ENCODE measurements around the gene KRT74.

Gene KRT74

GRCh38 chr12:52525661-52526499 lies 47.8 kb downstream of the KRT74 start:
- Histone ChIP-seq H3K36me3 (ENCODE audit: control insufficient read depth in 1 of 2, insufficient read depth in 2 of 2, low read length in 2 of 2) (no peaks in the 10 kb centered on the region), H3K4me1 (ENCODE audit: control insufficient read depth in 1 of 2, insufficient read depth in 2 of 2, low read length in 2 of 2) (peaks cover 6 to 9% of the 10 kb centered on the region in 2 donors), H3K9me3 (ENCODE audit: control insufficient read depth in 1 of 2, low read length in 2 of 2) (no peaks in the 10 kb centered on the region), H3K27ac (ENCODE audit: low read length) (no peak overlapping the region), H3K4me3 (ENCODE audit: low read depth in 1 of 2, low read length in 2 of 2) (no peak overlapping the region), H3K27me3 (ENCODE audit: low read depth, low read length) (no peaks in the 10 kb centered on the region)

GRCh38 chr12:52524898-52525591 lies 48.6 kb downstream of the KRT74 start:
- H3K9me3 ChIP-seq (ENCODE audit: control insufficient read depth in 1 of 2, low read length in 2 of 2): no peaks in the 10 kb centered on the region
- no peaks in the 10 kb centered on the region for H3K27me3 ChIP-seq (ENCODE audit: low read depth, low read length)
- H3K27ac ChIP-seq (ENCODE audit: low read length): no peak overlapping the region
- H3K4me3 ChIP-seq (ENCODE audit: low read depth in 1 of 2, low read length in 2 of 2): no peak overlapping the region
- H3K4me1 ChIP-seq (ENCODE audit: control insufficient read depth in 1 of 2, insufficient read depth in 2 of 2, low read length in 2 of 2): peaks cover 6 to 9% of the 10 kb centered on the region in 2 donors
- H3K36me3 ChIP-seq (ENCODE audit: control insufficient read depth in 1 of 2, insufficient read depth in 2 of 2, low read length in 2 of 2): no peaks in the 10 kb centered on the region

GRCh38 chr12:52524241-52524897 lies 49.3 kb downstream of the KRT74 start:
- no peak overlapping the region for H3K27ac ChIP-seq (ENCODE audit: low read length)
- H3K4me3 ChIP-seq (ENCODE audit: low read depth in 1 of 2, low read length in 2 of 2): no peak overlapping the region
- H3K9me3 ChIP-seq (ENCODE audit: control insufficient read depth in 1 of 2, low read length in 2 of 2): no peaks in the 10 kb centered on the region
- peaks cover 6 to 9% of the 10 kb centered on the region in 2 donors for H3K4me1 ChIP-seq (ENCODE audit: control insufficient read depth in 1 of 2, insufficient read depth in 2 of 2, low read length in 2 of 2)
- no peaks in the 10 kb centered on the region for H3K27me3 ChIP-seq (ENCODE audit: low read depth, low read length)
- no peaks in the 10 kb centered on the region for H3K36me3 ChIP-seq (ENCODE audit: control insufficient read depth in 1 of 2, insufficient read depth in 2 of 2, low read length in 2 of 2)

DNA sequence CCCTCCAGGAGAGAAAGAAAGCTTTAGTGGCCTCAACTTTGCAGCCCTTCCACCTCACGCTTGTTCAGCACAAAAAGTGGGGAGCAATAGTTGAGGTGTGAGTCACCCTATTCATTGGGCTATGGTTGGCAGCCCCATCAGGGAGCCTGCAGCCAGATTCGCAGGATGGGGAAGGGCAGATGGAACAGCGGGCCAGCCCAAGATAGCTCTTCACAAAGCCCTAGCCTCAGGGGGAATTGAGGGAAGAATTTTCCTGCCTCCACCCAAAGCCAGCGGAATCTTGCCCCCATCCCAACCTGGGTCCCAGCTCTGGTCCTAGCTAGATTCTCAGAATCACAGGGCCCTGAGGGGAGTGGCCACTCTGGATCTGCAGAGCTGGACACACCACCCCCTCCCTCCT lies 49.8 kb downstream of the KRT74 start:
- no peaks in the 10 kb centered on the region for H3K36me3 ChIP-seq (ENCODE audit: control insufficient read depth in 1 of 2, insufficient read depth in 2 of 2, low read length in 2 of 2)
- no peaks in the 10 kb centered on the region for H3K27me3 ChIP-seq (ENCODE audit: low read depth, low read length)
- H3K27ac ChIP-seq (ENCODE audit: low read length): no peak overlapping the region
- no peak overlapping the region for H3K4me3 ChIP-seq (ENCODE audit: low read depth in 1 of 2, low read length in 2 of 2)
- H3K4me1 ChIP-seq (ENCODE audit: control insufficient read depth in 1 of 2, insufficient read depth in 2 of 2, low read length in 2 of 2): peaks cover 6 to 9% of the 10 kb centered on the region in 2 donors
- H3K9me3 ChIP-seq (ENCODE audit: control insufficient read depth in 1 of 2, low read length in 2 of 2): no peaks in the 10 kb centered on the region

GRCh38 chr12:52522346-52523011 lies 51.2 kb downstream of the KRT74 start:
- Histone ChIP-seq H3K9me3 (ENCODE audit: control insufficient read depth in 1 of 2, low read length in 2 of 2) (no peaks in the 10 kb centered on the region), H3K27ac (ENCODE audit: low read length) (no peak overlapping the region), H3K36me3 (ENCODE audit: control insufficient read depth in 1 of 2, insufficient read depth in 2 of 2, low read length in 2 of 2) (no peaks in the 10 kb centered on the region), H3K4me1 (ENCODE audit: control insufficient read depth in 1 of 2, insufficient read depth in 2 of 2, low read length in 2 of 2) (peaks cover 6 to 9% of the 10 kb centered on the region in 2 donors), H3K4me3 (ENCODE audit: low read depth in 1 of 2, low read length in 2 of 2) (no peak overlapping the region), H3K27me3 (ENCODE audit: low read depth, low read length) (no peaks in the 10 kb centered on the region)

GRCh38 chr12:52521568-52522266 lies 51.9 kb downstream of the KRT74 start:
- H3K4me3 ChIP-seq (ENCODE audit: low read depth in 1 of 2, low read length in 2 of 2): no peak overlapping the region
- H3K4me1 ChIP-seq (ENCODE audit: control insufficient read depth in 1 of 2, insufficient read depth in 2 of 2, low read length in 2 of 2): peaks cover 6 to 9% of the 10 kb centered on the region in 2 donors
- H3K27me3 ChIP-seq (ENCODE audit: low read depth, low read length): no peaks in the 10 kb centered on the region
- H3K9me3 ChIP-seq (ENCODE audit: control insufficient read depth in 1 of 2, low read length in 2 of 2): no peaks in the 10 kb centered on the region
- H3K27ac ChIP-seq (ENCODE audit: low read length): no peak overlapping the region
- no peaks in the 10 kb centered on the region for H3K36me3 ChIP-seq (ENCODE audit: control insufficient read depth in 1 of 2, insufficient read depth in 2 of 2, low read length in 2 of 2)

- Histone ChIP-seq H3K27me3 (ENCODE audit: low read depth, low read length) (no peaks in the 10 kb centered on the region), H3K36me3 (ENCODE audit: control insufficient read depth in 1 of 2, insufficient read depth in 2 of 2, low read length in 2 of 2) (no peaks in the 10 kb centered on the region), H3K4me3 (ENCODE audit: low read depth in 1 of 2, low read length in 2 of 2) (no peak overlapping the region), H3K9me3 (ENCODE audit: control insufficient read depth in 1 of 2, low read length in 2 of 2) (no peaks in the 10 kb centered on the region), H3K4me1 (ENCODE audit: control insufficient read depth in 1 of 2, insufficient read depth in 2 of 2, low read length in 2 of 2) (peaks cover 6 to 11% of the 10 kb centered on the region in 2 donors), H3K27ac (ENCODE audit: low read length) (no peak overlapping the region)
Measured at GRCh38 chr12:52521175-52521567, 52.5 kb downstream of the KRT74 start.

GRCh38 chr12:52519826-52520662 lies 53.6 kb downstream of the KRT74 start, which contains the start of gene KRT5:
KRT5 (minus strand) TSS chr12:52520394; CDS start chr12:52520296, 98 bp downstream.
- no peak within 1 kb of the TSS for H3K27ac ChIP-seq (ENCODE audit: low read length)
- no peaks in the 10 kb centered on the region for H3K27me3 ChIP-seq (ENCODE audit: low read depth, low read length)
- no peaks in the 10 kb centered on the region for H3K36me3 ChIP-seq (ENCODE audit: control insufficient read depth in 1 of 2, insufficient read depth in 2 of 2, low read length in 2 of 2)
- H3K9me3 ChIP-seq (ENCODE audit: control insufficient read depth in 1 of 2, low read length in 2 of 2): no peaks in the 10 kb centered on the region
- H3K4me1 ChIP-seq (ENCODE audit: control insufficient read depth in 1 of 2, insufficient read depth in 2 of 2, low read length in 2 of 2): peaks cover 6 to 15% of the 10 kb centered on the region in 2 donors
- H3K4me3 ChIP-seq (ENCODE audit: low read depth in 1 of 2, low read length in 2 of 2): no peak within 1 kb of the TSS

DNA sequence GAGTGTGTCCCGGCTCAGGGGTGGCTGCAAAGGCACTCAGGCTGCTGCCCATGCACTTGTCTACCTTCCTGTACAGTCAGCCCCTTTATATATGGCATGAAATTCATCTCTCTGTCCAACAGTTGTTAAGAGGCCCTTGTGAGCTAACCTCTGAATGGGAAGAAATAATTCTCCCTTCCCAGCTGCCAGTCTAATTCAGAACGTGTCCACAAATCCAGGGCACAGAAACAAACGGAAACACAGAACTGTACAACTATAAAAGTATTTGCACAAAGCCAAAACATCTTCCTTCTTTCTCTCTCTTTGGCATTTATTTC lies 54.3 kb downstream of the KRT74 start:
- no peaks in the 10 kb centered on the region for H3K27me3 ChIP-seq (ENCODE audit: low read depth, low read length)
- H3K27ac ChIP-seq (ENCODE audit: low read length): no peak overlapping the region
- H3K4me1 ChIP-seq (ENCODE audit: control insufficient read depth in 1 of 2, insufficient read depth in 2 of 2, low read length in 2 of 2): peaks cover 6 to 15% of the 10 kb centered on the region in 2 donors
- no peaks in the 10 kb centered on the region for H3K9me3 ChIP-seq (ENCODE audit: control insufficient read depth in 1 of 2, low read length in 2 of 2)
- no peak overlapping the region for H3K4me3 ChIP-seq (ENCODE audit: low read depth in 1 of 2, low read length in 2 of 2)
- no peaks in the 10 kb centered on the region for H3K36me3 ChIP-seq (ENCODE audit: control insufficient read depth in 1 of 2, insufficient read depth in 2 of 2, low read length in 2 of 2)
